Skin of body (tissue), 2 donors: ENCODE results near the gene ATF3. TPM values are rescaled to one million over a fixed set of nuclear protein-coding genes. Genes with fewer than 3 reads are reported as not detected.
A peak's percentile ranks its signal among the peaks of the same experiment; 100 is the strongest.
"Not testable (repeated sequence)": the region's sequence is repeated elsewhere in the genome, so short reads cannot be mapped to it uniquely, and the experiment has no call there.

Source experiments
- DNase-seq: peaks from one replicate; lab custom pipeline; 2025; lab: John Stamatoyannopoulos, UW
- total RNA-seq: library from RNA; depleted of rRNA; stranded (reverse); fragments of >200 nt; gene quantifications from one replicate; pipeline ENCODE4 v1.2.3, GENCODE V29; 2014

Gene ATF3
- total RNA-seq, 1 donor from 2014 or later: 32.7 TPM

- DNase-seq: no peak
Observed at GRCh38 chr1:212649020-212649419, 40.5 kb downstream of the ATF3 start.

GRCh38 chr1:212650228-212650627, 41.7 kb downstream of the ATF3 start:
- no peak for DNase-seq

DNA sequence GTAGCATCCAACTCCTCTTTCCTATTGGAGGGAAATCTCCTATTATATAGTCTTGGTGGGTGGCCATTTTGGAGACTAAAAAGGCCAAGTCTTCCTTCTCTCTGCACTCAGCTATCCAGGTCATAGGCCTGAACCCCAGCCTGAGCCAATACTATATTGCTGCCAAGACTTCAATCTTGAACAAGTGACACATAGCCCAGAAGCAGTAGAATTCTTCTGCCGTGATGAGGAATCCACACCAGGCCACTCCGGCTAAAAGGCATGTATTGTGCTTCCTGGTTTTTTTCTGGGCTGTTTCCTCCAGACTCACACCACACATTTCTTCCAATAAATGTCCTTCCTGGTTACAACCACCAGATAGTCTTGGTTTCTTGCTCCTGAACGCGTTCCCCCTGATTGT, 43.0 kb downstream of the ATF3 start:
- no peak for DNase-seq

DNA sequence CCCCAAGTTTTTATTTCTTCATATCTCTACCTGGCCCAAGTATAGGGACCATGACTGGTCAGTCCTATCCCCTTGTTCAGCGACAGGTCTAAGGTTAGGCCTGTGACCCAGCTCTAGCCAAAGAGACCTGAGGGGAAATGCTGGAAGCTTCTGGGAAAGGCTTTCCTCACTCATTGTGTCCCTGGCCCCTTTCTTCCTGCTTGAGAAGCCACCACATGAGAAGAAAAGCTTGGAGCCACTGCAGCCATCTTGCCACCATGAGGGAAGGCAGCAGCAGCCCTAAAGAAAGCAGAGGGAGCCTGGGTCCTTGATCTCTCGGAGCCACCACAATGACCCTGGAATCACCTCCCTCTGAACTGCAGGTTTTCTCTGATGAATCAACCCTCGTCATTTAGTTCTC, 43.4 kb downstream of the ATF3 start:
- DNase-seq: no peak

GRCh38 chr1:212652609-212653008, 44.0 kb downstream of the ATF3 start:
- DNase-seq: no peak

GRCh38 chr1:212655668-212656440, 47.3 kb downstream of the ATF3 start:
- no peak for DNase-seq

DNA sequence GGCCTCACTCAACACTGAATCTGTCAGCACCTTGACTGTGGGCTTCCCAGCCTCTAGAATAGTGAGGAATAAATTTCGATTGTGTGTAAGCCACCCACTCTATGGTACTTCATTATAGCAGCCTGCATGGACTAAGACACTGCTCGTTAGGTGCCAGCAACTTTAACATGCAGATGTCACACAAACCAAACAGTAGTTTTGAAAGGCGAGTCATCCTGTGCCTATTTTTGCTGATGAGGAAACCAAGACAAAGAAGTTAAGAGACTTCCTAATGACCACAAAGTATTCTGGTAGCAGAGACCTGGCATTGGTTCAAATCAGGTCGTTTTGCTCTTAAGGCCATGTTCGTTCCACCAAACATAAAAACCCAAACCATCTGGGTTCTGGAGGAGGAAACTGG, 48.2 kb downstream of the ATF3 start:
- no peak for DNase-seq

DNA sequence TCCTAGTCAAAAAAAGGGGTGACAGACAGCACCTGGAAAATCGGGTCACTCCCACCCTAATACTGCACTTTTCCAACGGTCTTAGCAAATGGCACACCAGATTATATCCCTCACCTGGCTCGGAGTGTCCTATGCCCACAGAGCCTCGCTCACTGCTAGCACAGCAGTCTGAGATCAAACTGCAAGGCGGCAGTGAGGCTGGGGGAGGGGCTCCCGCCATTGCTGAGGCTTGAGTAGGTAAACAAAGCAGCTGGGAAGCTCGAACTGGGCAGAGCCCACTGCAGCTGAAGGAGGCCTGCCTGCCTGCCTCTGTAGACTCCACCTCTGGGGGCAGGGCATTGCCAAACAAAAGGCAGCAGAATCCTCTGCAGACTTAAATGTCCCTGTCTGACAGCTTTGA, 49.7 kb downstream of the ATF3 start:
- DNase-seq: not testable (repeated sequence)

- no peak for DNase-seq
Observed at GRCh38 chr1:212664409-212665199, 56.0 kb downstream of the ATF3 start.

DNA sequence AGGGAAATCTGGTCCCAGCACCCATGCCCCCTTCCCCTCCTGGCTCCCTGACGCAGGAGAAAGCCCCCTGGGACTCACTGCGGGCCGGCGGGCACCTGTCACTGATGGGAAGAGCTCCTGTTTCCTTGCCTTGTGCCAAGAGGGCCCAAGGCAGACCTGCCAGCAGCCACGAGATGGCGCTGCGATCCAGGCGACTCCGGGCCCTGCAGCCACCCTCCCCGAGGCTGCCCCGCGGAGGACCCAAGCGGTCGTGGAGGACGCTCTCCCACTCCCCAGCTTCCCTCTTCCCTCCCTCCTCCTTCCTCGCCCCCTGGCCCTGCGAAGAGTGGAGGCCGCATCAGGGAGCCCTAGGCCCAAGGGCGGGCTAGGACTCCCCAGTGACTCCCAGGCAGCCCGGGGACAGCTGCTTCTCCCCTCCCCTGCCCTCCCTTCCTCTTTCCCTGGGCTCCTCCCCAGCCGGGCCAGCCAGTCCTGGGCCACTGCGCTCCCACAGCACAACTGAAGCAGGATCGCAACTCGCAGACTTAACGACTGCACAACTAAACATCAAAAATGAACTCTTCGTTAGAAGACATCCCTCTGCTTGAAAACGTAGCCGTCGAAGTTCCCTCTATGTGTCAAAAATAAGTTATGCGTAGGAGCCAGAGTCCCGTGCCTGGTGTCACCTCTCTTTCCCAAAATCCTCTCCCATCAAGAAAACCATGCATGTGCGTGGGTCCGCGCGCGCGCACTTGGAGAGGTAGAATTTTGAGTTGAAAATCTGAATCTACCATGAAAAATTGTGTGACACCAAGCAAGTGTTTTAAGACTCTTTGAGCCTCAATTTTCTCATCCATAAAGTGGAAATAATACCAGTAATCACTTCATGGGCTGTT, 56.9 kb downstream of the ATF3 start:
- peak; percentile 72 for DNase-seq

DNA sequence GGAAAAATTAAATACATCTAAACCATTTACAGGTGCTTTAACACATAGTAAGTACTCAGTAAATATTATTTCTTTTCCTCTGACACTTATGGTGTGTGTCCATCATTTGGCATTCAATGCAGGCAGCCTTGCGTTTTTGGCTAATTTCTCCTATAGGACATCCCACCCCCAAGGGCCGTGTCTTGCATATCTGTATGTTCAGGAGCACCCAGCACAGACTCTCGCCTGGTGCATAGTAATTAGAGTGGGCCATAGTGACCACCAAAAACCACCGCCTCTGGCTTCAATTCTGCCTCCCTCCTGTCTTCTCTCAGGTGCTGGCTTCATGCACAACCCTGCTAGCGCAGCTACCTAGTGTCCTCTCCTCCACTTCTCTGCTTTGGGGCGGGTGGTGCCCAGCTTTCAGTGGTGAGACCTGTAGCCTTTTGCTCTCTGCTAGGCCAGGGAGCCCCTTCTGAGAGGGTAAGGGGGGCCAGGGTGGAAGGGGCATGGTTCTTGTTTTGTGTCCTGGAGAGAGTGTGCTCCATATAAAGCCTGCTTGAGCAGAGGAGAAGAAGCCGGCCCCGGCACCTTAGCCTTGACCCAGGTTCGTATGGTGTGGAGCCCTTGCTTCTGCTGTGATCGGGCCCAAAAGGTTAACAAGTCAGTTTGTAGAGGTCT, 57.7 kb downstream of the ATF3 start:
- no peak for DNase-seq

DNA sequence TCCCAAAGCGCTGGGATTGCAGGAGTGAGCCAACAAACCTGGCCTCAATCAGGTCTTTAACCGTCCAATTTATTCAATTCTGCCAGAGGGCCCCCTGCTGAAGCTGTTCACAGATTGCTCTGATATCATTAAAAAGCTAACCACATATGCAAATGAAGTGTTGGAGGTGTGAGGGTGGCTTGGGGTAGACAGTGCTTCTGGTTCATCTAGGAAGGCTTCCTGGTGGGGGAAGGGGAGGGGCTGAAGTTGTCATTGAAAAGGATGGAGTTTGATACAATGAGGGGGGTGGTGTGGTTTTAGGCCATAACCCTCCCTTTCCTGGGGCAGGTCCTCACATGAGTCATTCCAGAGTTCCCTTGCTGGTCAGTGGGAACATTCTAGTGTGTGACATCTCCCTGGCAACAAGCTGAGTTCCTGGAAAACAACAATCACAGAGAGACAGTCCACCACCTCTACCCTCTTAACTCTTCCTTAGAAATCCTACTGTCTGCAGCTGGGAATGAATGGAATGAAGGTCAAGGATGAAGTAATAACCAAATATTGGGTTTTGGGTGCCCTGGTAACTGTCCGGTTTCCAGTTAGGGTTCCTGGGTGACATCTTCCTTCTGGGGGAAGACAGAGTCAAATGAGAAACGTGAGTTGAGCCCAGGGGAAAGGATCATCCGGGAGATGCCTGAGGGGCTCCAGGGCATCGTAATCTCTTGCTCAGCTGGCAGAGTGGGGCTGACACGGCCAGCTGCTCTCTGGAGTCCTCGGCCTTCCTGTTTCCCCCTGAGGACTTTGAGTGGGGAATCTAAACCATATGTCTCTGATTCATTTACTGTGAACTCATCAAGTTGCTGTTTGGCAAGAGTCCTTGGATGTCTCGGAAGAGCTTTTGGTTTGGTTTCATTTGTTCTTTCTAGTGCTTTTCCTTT, 58.9 kb downstream of the ATF3 start:
- peak; percentile 89 for DNase-seq

DNA sequence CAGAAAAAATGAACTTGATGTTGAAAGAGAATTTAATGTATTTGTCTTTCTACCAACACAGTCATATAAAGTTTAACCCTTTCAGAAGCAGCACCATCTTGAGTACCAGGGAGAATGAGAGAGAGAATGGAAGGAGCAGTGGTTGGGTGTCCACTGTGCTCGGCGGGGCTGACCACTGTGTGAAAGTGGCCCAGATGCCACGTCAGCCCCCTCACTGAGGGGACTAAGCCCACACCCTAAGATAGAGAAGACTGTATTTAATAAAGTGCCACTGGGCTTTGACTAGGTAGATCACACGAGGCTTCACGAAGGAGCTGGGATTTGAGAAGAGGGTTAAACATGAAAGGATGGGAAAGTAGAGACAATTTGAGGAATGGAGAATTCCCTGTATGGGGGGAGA, 59.9 kb downstream of the ATF3 start:
- no peak for DNase-seq

GRCh38 chr1:212669102-212669501, 60.5 kb downstream of the ATF3 start:
- no peak for DNase-seq

GRCh38 chr1:212669600-212669999, 61.0 kb downstream of the ATF3 start:
- no peak for DNase-seq

DNA sequence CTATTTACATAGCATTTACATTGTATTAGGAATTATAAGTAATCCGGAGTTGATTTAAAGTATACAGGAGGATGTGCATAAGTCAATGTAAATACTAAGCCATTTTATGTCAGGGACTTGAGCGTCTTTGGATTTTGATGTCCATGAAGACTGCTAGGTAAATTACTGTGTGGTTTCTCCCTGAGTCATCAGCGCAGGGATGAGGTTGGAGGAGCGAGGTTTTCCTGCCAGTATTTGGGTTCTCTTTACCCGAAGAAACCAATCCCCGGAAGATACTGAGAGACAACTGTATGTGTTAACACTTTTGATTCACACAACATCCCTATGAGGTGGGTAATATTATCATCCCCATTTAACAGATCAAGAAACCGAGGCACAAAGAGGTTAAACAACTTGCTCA, 61.7 kb downstream of the ATF3 start:
- no peak for DNase-seq
